NCI-H510A (cell line): Measurements from ENCODE around the gene GALNT6.
A peak's percentile ranks its signal among the peaks of the same experiment; 100 is the strongest.
"Not testable (repeated sequence)": the region's sequence is repeated elsewhere in the genome, so short reads cannot be mapped to it uniquely, and the experiment has no call there.

Source experiments
- DNase-seq: peaks from one replicate; lab custom pipeline; 2025; lab: John Stamatoyannopoulos, UW

GALNT6 gene

DNA sequence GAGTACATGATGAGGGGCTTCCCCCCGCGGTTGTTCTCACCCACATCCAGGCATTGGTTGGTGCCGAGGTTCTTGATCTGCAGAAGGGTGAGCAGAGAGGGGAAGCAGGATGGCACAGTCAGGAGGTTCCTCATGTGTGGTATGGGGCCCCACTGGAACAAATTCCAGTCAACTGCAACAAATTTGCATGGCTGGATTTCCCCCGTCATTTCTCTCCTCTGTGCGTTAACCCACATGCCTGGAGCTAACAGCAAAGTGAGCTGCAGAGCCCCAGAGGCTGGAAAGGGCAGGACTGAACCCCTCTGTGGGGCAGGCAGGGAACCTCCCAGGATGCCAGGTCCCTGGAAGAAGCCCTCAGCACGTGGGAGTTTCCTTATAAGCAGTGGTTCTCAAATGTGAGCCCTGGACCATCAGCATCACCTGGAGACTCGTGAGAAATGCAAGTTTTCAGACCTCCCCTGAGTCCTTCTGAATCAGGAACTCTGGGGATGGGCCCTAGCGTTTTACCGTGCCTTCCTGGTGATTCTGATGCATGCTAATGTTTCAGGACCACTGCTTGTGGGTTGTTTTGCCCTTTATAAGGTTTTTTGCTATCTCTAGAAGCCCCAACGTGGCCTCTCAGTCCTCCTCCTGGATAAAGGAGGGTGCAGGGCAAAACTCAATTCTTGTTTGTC, 33.7 kb downstream of the GALNT6 start:
- no peak for DNase-seq

DNA sequence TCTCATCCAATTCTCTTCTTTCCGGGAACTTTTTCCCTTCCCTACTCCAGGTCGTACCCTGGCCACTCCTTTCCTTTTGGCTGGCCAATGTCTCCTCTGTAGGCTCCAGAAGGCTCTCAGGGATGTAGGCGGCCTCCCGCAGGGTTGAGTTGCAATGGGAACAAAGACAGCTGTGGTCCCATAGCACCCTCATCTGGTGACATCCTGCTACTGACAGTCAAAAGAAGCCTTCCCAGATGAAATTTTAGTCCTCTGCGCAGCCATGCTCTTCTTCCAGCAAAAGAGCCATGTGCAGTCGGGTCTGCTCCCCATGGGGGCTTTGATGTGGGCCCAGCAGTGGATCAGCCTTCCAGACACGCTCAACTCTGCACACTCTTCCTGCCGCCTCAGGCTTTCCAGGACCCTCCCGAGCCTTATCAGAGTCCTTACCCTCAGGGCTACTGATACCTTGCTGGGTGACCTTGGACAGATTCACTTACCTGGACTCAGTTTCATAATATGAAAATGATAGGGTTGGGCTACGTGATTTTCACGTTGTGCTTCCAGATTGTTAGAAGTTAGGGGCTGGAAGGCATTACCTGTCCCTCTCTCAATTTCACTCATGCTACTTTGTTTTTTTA, 39.2 kb downstream of the GALNT6 start:
- DNase-seq: peak; percentile 26

DNA sequence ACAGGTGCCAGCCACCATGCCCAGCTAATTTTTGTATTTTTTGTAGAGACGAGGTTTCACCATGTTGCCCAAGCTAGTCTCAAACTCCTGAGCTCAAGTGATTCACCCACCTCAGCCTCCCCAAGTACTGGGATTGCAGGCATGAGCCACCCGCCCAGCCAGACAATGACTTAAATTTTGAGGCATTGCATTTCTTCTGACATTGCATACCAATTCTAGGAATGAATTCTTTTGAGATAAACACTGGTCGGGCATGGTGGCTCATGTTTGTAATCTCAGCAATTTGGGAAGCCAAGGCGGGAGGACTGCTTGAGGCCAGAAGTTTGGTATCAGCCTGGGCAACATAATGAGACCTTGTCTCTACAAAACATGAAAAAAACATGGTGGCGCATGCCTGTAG, 42.2 kb downstream of the GALNT6 start:
- no peak for DNase-seq

DNA sequence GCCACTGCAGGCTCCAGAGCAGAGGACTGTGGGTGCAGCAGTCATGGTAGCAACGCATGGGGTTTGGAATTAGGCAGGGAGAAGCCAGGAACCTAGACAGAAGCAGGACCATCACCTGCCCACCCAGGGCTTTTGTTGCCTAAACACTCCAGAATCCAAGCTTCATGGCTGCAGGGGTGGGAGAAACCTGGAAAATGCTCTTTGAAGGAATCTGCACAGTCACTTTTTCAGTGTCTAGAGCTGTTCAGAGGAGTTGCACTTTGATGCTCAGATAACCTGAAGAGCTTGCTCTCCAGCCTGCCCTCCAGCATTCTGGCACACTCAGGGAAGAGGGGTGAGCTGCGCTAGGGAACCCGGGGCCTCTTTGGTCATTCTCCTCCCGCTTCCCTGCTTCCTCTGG, 43.1 kb downstream of the GALNT6 start:
- DNase-seq: no peak

DNA sequence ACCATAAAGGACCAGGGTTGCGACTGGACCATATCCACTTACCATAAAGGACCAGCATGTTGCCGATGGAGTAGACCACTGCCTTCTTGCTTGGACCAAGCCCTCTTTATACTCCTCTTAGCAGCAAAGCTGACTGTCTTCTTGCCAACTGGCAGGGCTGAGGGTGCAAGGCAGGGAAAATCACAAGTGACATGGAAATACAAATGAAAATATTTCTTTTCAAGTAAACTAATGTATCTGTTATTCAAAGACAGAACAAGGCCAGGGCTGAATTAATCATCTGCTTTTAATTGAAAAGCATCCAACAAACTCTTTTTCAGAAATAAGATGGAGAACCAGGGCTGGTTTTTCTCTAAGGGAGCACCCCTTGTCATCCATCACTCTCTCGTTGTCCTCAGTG, 44.6 kb downstream of the GALNT6 start, which contains the start of gene CELA1:
CELA1 (minus strand) TSS at position 99 of the 400 bp plus-strand sequence; CDS start at position 58, 41 bp downstream.
- DNase-seq: no peak

DNA sequence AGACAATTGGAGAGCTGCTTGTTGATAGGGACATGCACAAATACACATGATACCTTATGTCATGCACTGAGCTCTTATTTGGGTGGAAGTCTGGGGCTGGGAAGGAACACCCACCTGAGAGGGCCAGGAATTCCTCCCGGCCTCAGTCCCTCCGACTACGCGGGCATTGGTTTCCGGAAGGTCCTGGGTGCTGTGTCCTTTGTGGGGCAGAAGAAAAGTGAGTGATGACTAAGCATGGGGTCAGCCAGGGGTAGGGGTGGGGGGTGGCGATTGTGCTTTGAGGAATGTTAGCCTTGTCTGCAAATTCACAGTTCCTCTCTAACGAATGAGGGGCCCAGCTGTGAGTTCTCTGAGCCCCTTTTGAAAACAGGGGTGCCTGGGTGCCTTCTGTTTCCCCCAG, 45.5 kb downstream of the GALNT6 start:
- DNase-seq: no peak

DNA sequence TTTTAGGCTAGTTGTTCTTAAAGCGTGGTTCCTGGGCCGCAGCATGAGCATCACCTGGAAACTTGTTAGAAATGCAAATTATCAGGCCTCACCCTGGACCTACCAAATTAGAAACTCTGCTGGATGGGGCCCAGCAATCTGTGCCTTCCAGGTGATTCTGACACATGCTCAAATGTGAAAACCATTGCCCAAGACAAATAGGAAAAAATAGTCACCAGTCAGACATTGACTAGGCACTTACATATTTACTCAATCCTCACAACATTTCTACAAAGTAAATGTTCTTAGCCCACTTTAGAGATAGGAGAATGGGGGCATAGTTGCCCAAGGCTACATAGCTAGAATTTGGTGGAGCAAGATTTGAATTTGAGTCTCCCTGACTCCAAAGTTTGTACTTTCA, 48.0 kb downstream of the GALNT6 start:
- no peak for DNase-seq

DNA sequence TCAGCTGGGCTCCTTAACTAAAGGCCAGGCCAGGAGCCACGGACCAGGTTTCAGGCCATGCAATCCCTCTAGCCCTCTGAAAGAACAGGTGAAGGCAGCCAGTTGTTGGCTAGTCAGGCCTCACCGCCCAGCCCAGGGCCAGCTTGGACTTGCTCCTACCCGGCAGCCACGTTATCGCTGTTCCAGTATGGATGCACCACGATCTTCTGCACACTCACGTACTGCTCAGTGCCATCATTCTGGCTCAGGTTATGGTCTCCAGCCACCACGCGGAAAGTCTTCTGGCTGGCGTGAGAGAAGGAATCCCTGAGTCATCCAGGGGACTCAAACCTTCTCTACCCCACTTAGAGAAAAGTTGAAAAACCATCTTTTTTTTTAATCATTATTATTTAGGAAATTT, 48.8 kb downstream of the GALNT6 start:
- no peak for DNase-seq

DNA sequence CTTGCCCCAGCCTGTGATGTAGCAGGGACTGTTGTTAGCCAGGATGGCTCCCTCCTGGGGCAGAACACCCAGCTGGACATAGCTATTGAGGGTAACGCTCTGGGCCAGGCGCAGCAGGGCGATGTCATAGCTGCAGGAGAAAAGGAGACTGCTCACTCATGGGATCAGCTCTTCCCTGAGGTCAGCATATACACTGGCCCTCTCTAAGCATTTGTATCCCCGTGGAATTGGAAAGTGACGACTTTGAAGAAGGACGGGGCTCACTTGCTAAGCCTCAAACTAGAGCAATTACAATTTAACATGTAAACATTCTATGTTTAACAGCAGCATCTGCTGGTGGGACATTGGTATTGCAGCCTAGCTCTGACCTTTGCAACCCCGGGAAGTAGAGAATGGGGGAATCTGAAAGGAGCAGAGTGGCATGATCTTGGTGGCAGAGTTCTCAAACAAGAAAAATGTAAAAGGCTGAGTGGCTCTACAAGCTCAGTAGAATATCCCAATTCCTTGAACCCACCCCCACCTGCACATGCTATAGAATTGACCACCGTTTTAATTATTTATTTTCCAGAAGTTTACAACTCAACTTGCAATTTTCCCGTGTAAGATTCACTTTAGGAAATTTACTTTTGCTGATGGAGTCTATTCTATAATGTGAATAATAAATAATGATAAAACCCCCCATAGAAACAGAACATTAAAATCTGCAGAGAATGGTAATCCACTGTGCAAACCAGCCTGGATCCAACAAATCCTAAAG, 49.8 kb downstream of the GALNT6 start:
- peak; percentile 32 for DNase-seq

DNA sequence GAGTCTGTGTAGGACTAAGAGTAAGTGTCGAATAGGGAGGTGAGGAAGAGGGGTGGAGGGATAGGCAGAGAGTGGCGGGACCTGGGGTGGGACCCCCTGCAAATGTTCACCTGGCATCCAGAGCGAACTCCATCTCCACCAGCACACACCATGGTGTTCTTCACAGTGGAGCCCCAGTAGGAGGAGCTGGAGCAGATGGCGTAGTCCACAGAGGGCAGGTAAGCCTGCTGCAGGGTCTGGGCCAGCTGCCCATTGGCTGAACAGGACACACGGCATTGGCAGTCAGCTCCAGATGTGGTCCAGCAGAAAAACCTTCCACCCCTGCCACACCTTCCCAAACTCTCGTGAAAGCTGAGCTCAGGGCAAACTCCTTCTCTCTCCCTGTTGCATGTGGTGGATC, 51.5 kb downstream of the GALNT6 start:
- no peak for DNase-seq

DNA sequence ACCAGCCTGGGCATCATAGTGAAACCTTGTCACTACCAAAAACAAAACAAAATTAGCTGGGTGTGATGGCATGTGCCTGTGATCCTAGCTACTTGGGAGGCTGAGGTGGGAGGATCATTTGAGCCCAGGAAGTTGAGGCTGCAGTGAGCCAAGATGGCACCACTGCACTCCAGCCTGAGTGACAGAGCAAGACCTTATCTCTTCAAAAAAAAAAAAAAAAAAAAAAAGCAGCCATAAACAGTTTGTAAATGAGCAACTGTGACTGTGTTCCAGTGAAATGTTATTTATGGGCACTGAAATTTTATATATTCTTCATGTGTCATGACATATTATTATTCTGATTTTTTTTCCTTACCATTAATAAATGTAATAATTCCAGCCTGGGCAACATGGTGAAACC, 53.9 kb downstream of the GALNT6 start:
- DNase-seq: not testable (repeated sequence)

DNA sequence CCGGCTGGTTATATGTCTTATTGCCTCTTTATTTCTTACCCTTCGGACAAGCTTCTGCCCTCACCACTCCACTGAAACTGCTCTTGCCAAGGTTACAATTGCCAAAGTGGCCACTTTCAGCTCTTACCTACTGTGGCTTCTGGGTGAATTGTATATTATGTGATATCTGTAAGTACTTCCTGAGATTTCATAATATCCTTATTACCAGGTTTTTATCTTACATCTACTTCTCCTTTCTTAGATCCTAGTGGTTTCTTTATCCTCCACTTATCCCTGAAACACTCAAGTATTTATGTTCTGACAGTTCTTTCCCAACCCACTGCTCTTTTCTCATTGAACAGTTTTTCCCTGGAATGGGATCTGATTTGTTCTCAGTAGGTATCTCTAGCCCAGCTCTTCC, 55.3 kb downstream of the GALNT6 start:
- DNase-seq: no peak

DNA sequence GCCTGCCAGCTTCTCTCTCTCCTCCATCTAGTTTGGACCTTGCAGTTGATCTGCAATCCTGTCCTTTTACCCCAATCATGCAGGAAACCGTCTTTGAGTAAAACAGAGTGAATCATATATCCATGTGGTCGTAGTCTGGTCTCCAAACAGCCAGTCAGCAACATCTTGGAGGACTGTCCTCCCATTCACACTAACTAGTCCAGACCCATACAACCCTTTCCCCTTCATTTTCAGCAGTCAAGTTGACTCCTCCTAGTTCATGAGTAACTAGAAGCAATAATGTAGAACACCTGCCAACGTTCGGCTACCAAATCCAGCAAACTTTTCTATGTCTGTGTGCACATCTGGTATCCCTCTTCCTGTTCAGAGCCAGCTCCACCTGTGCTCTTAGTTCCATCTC, 56.4 kb downstream of the GALNT6 start:
- DNase-seq: no peak

DNA sequence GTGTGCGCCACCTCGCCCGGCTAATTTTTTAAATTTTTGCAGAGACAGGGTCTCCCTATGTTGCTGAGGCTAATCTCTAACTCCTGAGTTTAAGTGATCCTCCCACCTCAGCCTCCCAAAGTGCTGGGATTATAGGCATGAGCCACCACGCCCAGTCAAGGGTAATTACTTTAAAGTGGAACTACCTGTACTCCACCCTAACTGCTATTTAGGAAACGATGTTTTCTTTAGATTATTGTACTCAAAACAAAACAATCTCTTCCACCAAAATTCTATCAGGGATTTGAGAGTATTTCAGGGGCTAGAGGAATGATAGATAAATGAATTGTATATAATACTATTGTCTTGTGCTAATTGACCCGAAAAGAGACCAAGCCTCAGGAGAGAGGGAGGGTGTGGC, 57.7 kb downstream of the GALNT6 start:
- DNase-seq: no peak

DNA sequence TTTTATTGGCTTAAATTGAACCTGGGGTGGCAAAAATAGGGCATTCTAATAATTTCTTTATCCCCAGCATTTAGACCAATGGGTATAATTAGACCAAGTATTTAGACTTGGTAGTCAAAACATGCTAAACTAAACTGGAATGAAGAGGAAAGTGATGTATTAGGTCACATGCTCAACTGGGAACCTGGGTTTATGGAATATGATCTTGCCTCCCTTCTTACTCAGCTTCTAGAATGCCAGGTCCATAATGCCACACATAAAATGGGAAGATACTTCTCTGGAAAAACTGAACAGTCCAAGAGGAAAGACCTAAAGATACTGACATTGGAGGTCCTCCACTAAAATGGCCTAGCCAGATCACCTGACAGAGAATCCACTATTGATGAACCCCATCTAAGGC, 61.0 kb downstream of the GALNT6 start:
- no peak for DNase-seq

DNA sequence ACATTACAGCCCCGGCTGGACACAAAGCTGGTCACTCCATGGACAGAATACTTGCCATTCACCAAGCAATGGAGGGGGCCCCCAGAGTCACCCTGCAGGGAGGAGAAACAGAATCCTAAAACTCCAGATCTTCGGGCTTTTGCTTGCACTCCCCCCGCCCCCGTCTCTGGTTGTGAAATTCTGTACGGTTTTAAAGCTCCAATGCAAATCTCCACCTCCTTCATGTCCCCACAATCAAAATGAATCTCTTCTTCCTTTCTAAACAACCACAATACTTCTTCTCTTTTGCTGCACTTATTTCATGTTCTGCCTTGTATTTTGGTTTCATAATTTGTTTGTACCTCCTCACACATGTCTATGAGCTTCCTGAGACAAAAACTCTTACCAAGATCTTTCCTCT, 61.5 kb downstream of the GALNT6 start:
- no peak for DNase-seq

DNA sequence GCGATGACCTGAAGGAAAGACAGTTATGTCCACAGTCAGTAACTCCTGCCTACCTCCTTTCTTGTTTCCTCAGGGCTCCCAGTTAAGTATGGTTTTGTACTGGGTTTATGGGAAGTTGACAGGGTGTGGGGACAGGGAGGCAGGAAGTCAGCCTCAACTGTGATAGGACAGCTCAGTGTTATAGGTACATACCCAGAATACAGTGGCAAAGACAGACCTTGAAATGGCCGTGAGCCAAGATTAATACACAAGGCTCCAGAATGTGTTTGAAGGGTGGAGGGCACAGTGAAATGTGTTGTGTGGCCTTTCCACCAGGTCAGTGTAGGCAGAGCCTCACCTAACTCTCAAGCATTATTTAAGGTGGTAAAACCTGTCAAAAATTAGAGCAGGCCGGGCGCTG, 62.6 kb downstream of the GALNT6 start:
- no peak for DNase-seq

DNA sequence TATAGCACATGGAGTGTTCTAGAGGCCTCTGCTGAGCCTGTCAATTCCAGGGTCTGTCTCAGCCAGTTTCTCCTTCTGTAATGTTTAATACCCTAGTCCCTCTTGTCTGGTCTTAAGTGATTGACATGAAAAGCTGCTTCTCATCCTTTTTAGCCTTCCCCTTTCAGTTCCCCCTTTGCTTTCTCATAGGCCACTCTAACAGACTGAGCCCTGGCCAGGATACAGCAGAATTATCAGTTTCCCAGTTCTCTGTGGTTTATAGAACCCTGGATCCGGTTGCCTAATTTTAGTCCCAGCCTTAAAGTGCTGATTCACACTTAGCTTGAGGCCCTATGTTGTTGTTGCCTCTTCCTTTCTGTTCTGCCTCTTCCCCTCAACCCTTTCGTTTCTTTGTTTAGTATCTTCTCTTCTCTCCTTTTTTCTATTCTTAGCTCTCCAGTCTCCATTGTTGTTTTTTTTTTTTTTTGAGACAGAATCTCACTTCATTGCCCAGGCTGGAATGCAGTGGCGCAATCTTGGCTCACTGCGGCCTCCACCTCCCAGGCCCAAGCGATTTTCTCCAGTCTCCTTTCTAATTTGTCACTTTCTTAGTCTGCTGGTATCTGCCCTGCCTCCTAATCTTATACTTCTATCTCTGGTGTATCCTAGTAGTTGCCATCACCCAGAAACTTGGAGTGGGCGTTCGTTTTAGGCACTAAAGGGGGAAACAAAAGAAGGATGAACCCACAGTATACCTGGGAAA, 64.3 kb downstream of the GALNT6 start:
- no peak for DNase-seq

DNA sequence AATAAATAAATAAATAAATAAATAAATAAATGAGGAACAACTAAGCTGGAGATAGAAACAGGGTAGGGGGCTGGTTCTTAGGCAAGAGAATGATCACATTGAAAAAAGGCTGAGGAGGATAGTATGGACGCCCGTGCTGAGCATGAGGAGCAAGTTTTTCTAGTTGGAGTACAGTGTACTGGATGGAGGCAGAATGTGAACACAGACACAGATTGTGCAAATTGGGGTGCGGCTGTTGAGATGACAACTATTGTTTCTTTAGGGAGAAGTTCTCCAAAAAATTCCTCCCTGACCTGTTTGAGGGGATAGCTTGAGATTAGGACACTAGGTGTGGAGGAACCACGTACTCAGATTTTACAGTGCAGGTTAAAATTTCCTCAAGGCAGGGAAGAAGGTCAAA, 66.3 kb downstream of the GALNT6 start:
- no peak for DNase-seq

DNA sequence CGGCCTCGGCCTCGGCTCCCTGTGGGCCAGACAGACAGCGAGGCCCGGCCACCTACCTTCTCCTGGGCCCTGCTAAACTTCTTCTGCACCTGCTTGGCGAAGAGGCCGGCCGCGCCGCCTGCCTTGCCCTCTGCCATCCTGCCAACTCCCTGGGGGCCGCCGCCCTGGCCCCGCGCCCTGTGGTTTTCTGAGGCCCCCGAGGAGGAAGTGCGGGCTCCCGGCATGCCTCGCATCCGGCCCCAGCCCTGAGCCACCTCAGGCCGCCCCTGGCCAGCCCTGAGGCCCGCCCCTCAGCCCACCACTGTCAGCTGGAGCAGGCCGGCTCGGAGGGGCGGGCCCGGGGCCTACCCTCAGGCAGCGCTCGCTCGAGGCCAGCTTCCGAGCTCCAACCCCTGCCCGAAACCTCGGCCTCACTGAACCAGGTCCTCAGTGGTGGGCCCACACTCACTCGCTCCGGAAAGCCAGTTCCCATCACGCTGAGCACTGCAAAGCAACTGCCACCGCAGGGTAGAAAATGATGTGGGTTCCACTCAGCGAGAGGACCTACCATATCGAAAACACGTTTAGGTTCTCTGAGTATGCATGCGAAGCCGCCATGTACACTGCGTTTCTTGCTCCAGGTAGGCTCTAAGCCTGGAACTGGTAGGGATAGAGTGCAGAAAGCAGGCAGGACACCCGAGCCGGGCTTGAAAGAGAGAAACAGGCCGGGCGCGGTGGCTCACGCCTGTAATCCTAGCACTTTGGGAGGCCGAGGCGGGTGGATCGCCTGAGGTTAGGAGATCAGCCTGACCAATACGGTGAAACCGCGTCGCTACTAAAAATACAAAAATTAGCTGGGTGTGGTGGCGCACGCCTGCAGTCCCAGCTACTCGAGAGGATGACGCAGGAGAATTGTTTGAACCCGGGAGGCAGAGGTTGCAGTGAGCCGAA, 67.0 kb downstream of the GALNT6 start, which contains the start of gene BIN2:
BIN2 (minus strand) TSS at position 209 of the 930 bp plus-strand sequence; CDS start at position 137, 72 bp downstream.
- DNase-seq: no peak

DNA sequence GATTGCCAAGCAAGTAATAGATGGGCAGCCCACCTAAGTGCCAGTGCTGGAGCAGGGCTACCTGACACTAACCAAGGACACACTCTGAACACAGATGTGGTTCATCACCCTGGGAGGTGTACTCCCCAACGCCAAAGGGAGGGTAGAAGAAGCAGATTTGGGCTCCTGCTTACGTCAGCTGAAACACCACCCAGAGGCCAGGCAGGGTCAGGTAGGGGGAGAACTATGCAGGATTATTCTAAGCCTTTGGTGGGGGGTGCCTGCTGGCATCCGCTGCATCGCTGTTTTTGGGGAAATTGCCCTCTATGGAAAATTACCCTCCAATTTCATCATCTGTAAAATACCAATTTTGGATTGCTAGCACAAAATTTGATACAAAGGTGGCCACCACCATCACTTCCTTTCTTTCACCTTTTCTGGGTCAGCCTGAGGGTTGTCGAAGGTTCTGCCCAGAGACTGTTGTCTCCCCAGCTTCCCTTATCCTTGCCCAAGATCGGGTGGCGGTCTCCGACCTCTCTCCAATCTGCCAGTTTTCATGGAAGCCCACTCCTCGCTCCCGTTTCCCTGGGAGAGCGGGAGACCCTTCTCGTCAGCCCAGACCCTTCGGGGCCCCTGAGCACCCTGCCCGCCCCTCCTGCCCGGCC, 67.8 kb downstream of the GALNT6 start:
- DNase-seq: no peak
